K562 (cell line): ENCODE results near the gene EDN2. TPM values are rescaled to one million over a fixed set of nuclear protein-coding genes. Genes with fewer than 3 reads are reported as not detected.

Experiments
- ATAC-seq: fragments of 200-7000 bp; cut with Tn5 transposase; 3 replicates; pipeline ENCODE4 v1.9.1; 2020; ENCODE audit warnings: moderate library complexity
- BruUV-seq: library from RNA; stranded (reverse); fragments of 400-500 nt; replicated peaks from 2 replicates; lab custom pipeline; 2021; lab: Mats Ljungman, UMichigan
- CTCF ChIA-PET: fragments of 300-600 bp; formaldehyde crosslinking; extraction: SDS; loops from one replicate; lab custom pipeline; 2021; ENCODE audit warnings: low intra/inter-chr PET ratio; lab: Yijun Ruan, JAX
- POLR2A ChIA-PET: fragments of 300-600, 350-650 bp; sonication (Branson Sonifier 250); formaldehyde crosslinking; extraction: SDS; loops from one replicate; lab custom pipeline; 2021; ENCODE audit warnings: antibody characterized with exemption, inconsistent platforms; lab: Yijun Ruan, JAX
- DNase-seq, 4 experiments: peaks; one replicate each; pipeline versions ENCODE4 v3.0.0 to v3.0.0-alpha.2; 2011 to 2018; ENCODE audit warnings: low spot score in 3 of 4, mixed read lengths in 3 of 4; ENCODE audit errors: extremely low read depth in 1 of 4
- FAIRE-seq: peaks from 2 replicates; lab custom pipeline; 2011; peaks lifted over from hg19 to GRCh38; lab: Jason Lieb, UNC
- H2AFZ ChIP-seq: 2 replicates; pipeline ENCODE4 v1.6.0; 2011; ENCODE audit warnings: low read depth, low read length, control low read depth, inconsistent platforms
- H3K27ac ChIP-seq: fragments of 200-600 bp; 3 replicates; pipeline ENCODE4 v1.8.0; 2011; ENCODE audit warnings: low read depth, mild to moderate bottlenecking, control low read depth, inconsistent platforms, low read length, moderate library complexity, mixed read lengths; ENCODE audit errors: extremely low read depth
- H3K27me3 ChIP-seq, 2 experiments: fragments of 300-600 bp in 1 of 2; 2 replicates in 1 of 2; 3 replicates in 1 of 2; pipeline versions ENCODE4 v1.6.0 to v1.8.0; 2011; ENCODE audit warnings: inconsistent platforms in 2 of 2, low read length in 2 of 2, mild to moderate bottlenecking in 1 of 2, mixed read lengths in 1 of 2, moderate library complexity in 1 of 2; ENCODE audit not compliant: control insufficient read depth in 2 of 2, insufficient read depth in 2 of 2
- H3K36me3 ChIP-seq: fragments of 300-600 bp; 3 replicates; pipeline ENCODE4 v1.8.0; 2011; ENCODE audit warnings: mild to moderate bottlenecking, low read length, inconsistent platforms; ENCODE audit not compliant: control insufficient read depth, insufficient read depth
- H3K4me1 ChIP-seq, 2 experiments: fragments of 200-600 bp in 1 of 2; replicated peaks in 1 of 2; 2 replicates in 1 of 2; 3 replicates in 1 of 2; pipeline versions ENCODE4 v1.5.1 to v1.8.0; 2011; ENCODE audit warnings: inconsistent platforms in 2 of 2, low read length in 2 of 2, mild to moderate bottlenecking in 1 of 2, mixed read lengths in 1 of 2, moderate library complexity in 1 of 2; ENCODE audit not compliant: control insufficient read depth in 2 of 2, insufficient read depth in 2 of 2
- H3K4me2 ChIP-seq: 2 replicates; pipeline ENCODE4 v1.6.1; 2011; ENCODE audit warnings: low read length, control low read depth, inconsistent platforms, mixed read lengths; ENCODE audit not compliant: insufficient read depth
- H3K4me3 ChIP-seq: fragments of 200-600 bp; sonication (generic), shearing (Covaris generic); 2 replicates; pipeline ENCODE4 v1.5.1; 2016; ENCODE audit warnings: control low read depth, inconsistent platforms
- H3K79me2 ChIP-seq: fragments of 200-600 bp; 3 replicates; pipeline ENCODE4 v1.8.0; 2011; ENCODE audit warnings: low read length, inconsistent platforms; ENCODE audit not compliant: control insufficient read depth, insufficient read depth
- H3K9ac ChIP-seq, 2 experiments: 2 replicates each; pipeline versions ENCODE4 v1.6.0 to v1.6.1; 2011; ENCODE audit warnings: low read depth in 2 of 2, low read length in 2 of 2, control low read depth in 1 of 2, inconsistent platforms in 1 of 2, mild to moderate bottlenecking in 1 of 2, mixed read lengths in 1 of 2; ENCODE audit not compliant: insufficient read depth in 1 of 2
- H3K9me1 ChIP-seq: one replicate; pipeline ENCODE4 v1.6.0; 2011; ENCODE audit warnings: inconsistent platforms, mild to moderate bottlenecking, low read length, moderate library complexity; ENCODE audit not compliant: control insufficient read depth, insufficient read depth
- H3K9me3 ChIP-seq: replicated peaks from 2 replicates; pipeline ENCODE4 v1.5.1; 2011; ENCODE audit warnings: low read depth, low read length, inconsistent platforms; ENCODE audit not compliant: control insufficient read depth, insufficient read depth
- H4K20me1 ChIP-seq: replicated peaks from 2 replicates; pipeline ENCODE4 v1.6.1; 2011; ENCODE audit warnings: low read length, inconsistent platforms, mixed read lengths; ENCODE audit not compliant: control insufficient read depth, insufficient read depth
- DPF2 ChIP-seq: fragments of 450-650 bp; IDR thresholded peaks from 2 replicates; pipeline ENCODE4 v1.6.1; 2016
- GMEB1 ChIP-seq: fragments of 250-450 bp; sonication (Bioruptor Pico); IDR thresholded peaks from 2 replicates; pipeline ENCODE4 v1.4.0; 2020; ENCODE audit warnings: mild to moderate bottlenecking
- IRF2 ChIP-seq: sonication (generic); formaldehyde crosslinking; IDR thresholded peaks from 2 replicates; pipeline ENCODE4 v1.8.1; 2022; ENCODE audit warnings: mild to moderate bottlenecking, missing genetic modification reagents
- REST ChIP-seq, 2 experiments: fragments of 450-650 bp; formaldehyde crosslinking in 1 of 2; IDR thresholded peaks; 2 replicates each; pipeline versions ENCODE4 v1.4.0 to v1.6.1; 2014 to 2020; ENCODE audit warnings: mild to moderate bottlenecking in 2 of 2, borderline replicate concordance in 1 of 2, low read depth in 1 of 2
- SIN3A ChIP-seq, 2 experiments: fragments of 150-350 bp in 1 of 2; IDR thresholded peaks; 2 replicates each; pipeline ENCODE4 v1.6.1; 2011 to 2016; ENCODE audit warnings: borderline replicate concordance in 2 of 2, low read depth in 2 of 2, low read length in 2 of 2, mild to moderate bottlenecking in 2 of 2, moderate library complexity in 2 of 2; ENCODE audit not compliant: control insufficient read depth in 1 of 2
- ZNF561 ChIP-seq: fragments of 450-650 bp; formaldehyde crosslinking; conservative IDR thresholded peaks from 2 replicates; pipeline ENCODE4 v1.4.0; 2020; ENCODE audit warnings: mild to moderate bottlenecking, moderate library complexity
- WGBS: fragments of 100-300 bp; shearing (Covaris generic); methylation state at CpG from one replicate; pipeline ENCODE4 v1.1.6; 2016; ENCODE audit warnings: low coverage, mixed read lengths; ENCODE audit not compliant: insufficient coverage; ENCODE audit errors: missing lambda C conversion rate; 5-methylcytosine and 5-hydroxymethylcytosine counted together
- in situ Hi-C: fragments of 300-500 bp; cut with MboI; formaldehyde crosslinking; loops from 4 replicates; pipeline ENCODE4 v1.15.0; 2018; ENCODE audit warnings: inconsistent platforms, mixed read lengths
- intact Hi-C: fragments of 100-400 bp; cut with micrococcal nuclease; formaldehyde crosslinking; loops from 2 replicates; pipeline ENCODE4 v1.14.2; 2022
- polyA plus RNA-seq, 8 experiments: library from polyadenylated mRNA; depleted of rRNA in 4 of 8; stranded (reverse) in 5 of 8; unstranded in 3 of 8; fragments of >200 nt; fragmentation: Nextera tagmentation in 2 of 8; fragmentation: Illumina TruSeq in 1 of 8; extraction: Ambion mirVana in 2 of 8; extraction: Trizol in 1 of 8; gene quantifications; 2 replicates each; pipeline versions ENCODE4 v1.2.1 to v1.2.3, GENCODE V29; 2011 to 2014; ENCODE audit warnings: inconsistent platforms in 1 of 8, missing spikeins in 1 of 8
- total RNA-seq, 7 experiments: library from RNA; depleted of rRNA in 6 of 7; stranded (reverse); fragments of >200 nt in 6 of 7; fragmentation: Illumina TruSeq in 2 of 7; extraction: Trizol in 2 of 7; gene quantifications; 2 replicates each; pipeline versions ENCODE4 v1.2.1 to v1.2.3, GENCODE V29; 2011 to 2021; ENCODE audit warnings: low replicate concordance in 1 of 7

The EDN2 gene
- total and polyA plus RNA-seq, 9 of the 15 experiments (the other 6 are each of a cell fraction or from before 2014, with no cell fraction given), result not detected

GRCh38 chr1:41487126-41488039 lies 2.9 kb upstream of the EDN2 start:
- peaks cover 6 to 61% of the 10 kb centered on the region in 2 experiments; a peak in 3 of 5 replicates for H3K27me3 ChIP-seq
- POLR2A ChIA-PET, result interaction anchor here (0.5 to 1.7 kb wide), 6 partner anchors 12 to 784 kb away, joined by 3 to 4 read pairs (median 4); no protein-coding TSS in a partner anchor

More at GRCh38 chr1:41487126-41488039, 2.9 kb upstream of the EDN2 start:
- WGBS, result 5% methylated on average over 16 of the region's 16 CpGs
- no peaks in the 10 kb centered on the region for H3K9me3 ChIP-seq
- peaks cover 6 to 19% of the 10 kb centered on the region in 2 experiments; a peak in 4 of 5 replicates for H3K4me1 ChIP-seq
- H4K20me1 ChIP-seq, result peaks cover 4% of the 10 kb centered on the region; the same call in 1 of the 2 replicates
- intact Hi-C loops (no loop called here), in situ Hi-C loops (no loop called here)
- FAIRE-seq, result no peak
- H3K4me2 ChIP-seq, result no peak overlapping the region
- ATAC-seq, result no peak; the same call in 2 of the 3 replicates
- H3K4me3 ChIP-seq, result no peak overlapping the region
- H3K36me3 ChIP-seq, result no peaks in the 10 kb centered on the region
- no TSS peak for BruUV-seq
- CTCF ChIA-PET, result no interaction called here
- H3K9ac ChIP-seq, result no peak overlapping the region
- no peak for DNase-seq
- no peaks in the 10 kb centered on the region for H3K79me2 ChIP-seq
- H3K27ac ChIP-seq, result no peak overlapping the region
- H3K9me1 ChIP-seq, result peaks cover 6% of the 10 kb centered on the region
- TF ChIP-seq GMEB1 (CRISPR knock-in tag), result no peak
- TF ChIP-seq DPF2, result no peak
- TF ChIP-seq REST (IDR thresholded peaks at IDR 0.05; ENCODE audit: borderline replicate concordance), result peak; percentile 44
- no peak for TF ChIP-seq REST (CRISPR knock-in tag; IDR thresholded peaks at IDR 0.05; ENCODE audit: low read depth)
- TF ChIP-seq IRF2 (CRISPR knock-in tag), result 0 out of 2 replicates have a peak, but pooled peaks have one; percentile 46
- no peak for TF ChIP-seq SIN3A (IDR thresholded peaks at IDR 0.05; ENCODE audit: borderline replicate concordance in 2 of 2, control insufficient read depth in 1 of 2, low read depth in 2 of 2, low read length in 2 of 2)
- no peak for TF ChIP-seq ZNF561 (CRISPR knock-in tag)
- H2AFZ ChIP-seq, result no peak overlapping the region
